ENCODE measurements around the gene RASA3.

RASA3 gene

DNA sequence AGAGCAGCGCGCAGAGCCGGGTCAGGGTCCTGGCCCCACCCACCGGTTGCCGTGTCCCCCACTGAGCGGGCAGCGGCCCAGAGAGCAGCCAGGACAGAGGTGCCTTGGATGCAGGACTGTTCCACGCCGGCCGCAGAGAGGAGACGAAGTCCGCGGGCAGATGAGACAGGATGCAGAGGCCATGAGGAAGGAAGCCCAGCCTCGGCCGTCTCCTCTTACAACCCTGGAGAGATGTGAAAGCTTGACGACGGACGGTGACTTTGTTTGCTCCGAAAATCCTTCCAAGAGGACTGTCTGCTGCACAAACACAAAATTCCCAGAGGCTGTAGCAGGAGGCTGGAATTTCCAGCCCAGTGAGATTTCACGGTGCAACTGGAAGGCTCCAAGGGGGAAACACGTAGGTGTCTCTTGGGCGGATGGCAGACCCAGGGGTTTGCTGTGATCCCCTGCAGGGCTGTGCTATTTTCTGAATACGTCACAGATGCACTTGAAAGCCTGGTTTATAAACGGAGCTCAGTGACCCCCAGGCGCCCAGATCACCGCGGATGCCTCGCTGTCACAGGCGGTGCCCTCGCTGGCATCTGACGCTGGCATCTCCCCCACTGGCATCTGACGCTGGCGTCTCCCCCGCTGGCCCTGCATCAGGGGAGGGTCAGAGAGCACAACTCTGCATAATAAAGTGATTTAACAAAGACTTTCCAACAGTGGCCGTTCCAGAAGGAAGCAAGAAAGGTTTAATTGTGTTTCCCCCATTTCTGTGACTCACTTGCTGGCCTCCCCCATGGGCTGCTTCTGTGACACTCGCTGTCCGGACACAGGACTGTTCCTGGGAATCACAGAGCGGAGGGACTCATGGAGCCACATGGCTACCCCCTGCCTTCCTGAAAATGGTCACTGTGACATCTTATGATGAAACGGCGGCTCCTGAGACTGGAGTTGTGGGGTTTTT is 96.6 kb downstream of the RASA3 start:
- no peaks in the 10 kb centered on the region for H3K27me3 ChIP-seq (ENCODE audit: insufficient read depth, low read length)
- peaks cover 5% of the 10 kb centered on the region for H3K36me3 ChIP-seq (ENCODE audit: insufficient read depth, low read length)
- H2AFZ ChIP-seq (ENCODE audit: low read depth, low read length): no peak overlapping the region
- H3K9me3 ChIP-seq (ENCODE audit: low read length): peaks cover 6% of the 10 kb centered on the region
- peaks cover 43% of the 10 kb centered on the region for H3K4me1 ChIP-seq (ENCODE audit: insufficient read depth, low read length)
- H3K4me3 ChIP-seq (ENCODE audit: low read length): no peak overlapping the region

DNA sequence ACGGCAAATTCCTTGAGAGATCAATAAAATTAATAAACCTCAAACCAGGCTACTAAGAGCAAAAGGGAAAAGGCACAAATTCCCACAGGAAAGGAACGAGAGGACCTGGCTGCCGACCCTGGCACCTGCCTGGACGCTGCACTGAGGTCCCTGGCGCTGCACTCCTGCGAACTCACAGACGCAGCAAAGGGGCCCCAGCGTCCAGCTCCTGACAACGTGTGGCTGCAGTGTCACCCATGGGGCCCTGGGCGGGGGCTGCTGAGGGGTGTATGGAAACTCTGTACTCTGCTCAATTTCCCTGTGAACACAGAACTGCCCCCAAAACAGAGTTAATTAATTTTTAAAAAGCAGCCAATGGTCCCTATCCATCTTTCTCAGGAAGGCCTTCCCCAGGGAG is 97.2 kb downstream of the RASA3 start:
- Histone ChIP-seq H3K4me3 (ENCODE audit: low read length) (no peak overlapping the region), H3K27me3 (ENCODE audit: insufficient read depth, low read length) (no peaks in the 10 kb centered on the region), H3K9me3 (ENCODE audit: low read length) (peaks cover 8% of the 10 kb centered on the region), H3K4me1 (ENCODE audit: insufficient read depth, low read length) (peaks cover 43% of the 10 kb centered on the region), H3K36me3 (ENCODE audit: insufficient read depth, low read length) (peaks cover 8% of the 10 kb centered on the region), H2AFZ (ENCODE audit: low read depth, low read length) (no peak overlapping the region)

DNA sequence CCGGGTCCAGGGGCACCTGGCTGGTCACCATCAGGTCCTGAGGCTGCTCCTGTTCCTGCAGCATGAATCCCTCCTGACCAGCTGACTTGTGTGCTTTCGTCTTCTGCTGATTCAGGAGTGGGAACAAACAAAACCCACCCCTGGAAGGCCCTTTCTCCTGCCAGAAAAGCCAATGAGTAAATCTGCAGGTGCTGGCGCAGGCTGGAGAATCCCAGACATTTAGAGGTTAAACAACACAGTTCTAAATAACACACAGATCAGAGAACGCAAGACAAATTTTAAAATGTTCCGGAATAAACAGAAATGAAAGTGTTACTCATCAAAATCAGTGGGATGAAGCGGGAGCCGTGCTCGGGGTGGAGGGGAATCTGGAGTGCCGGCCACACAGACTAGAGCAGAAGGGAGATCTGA is 97.9 kb downstream of the RASA3 start:
- Histone ChIP-seq H3K4me3 (ENCODE audit: low read length) (no peak overlapping the region), H2AFZ (ENCODE audit: low read depth, low read length) (no peak overlapping the region), H3K4me1 (ENCODE audit: insufficient read depth, low read length) (peaks cover 43% of the 10 kb centered on the region), H3K27me3 (ENCODE audit: insufficient read depth, low read length) (no peaks in the 10 kb centered on the region), H3K36me3 (ENCODE audit: insufficient read depth, low read length) (peaks cover 8% of the 10 kb centered on the region), H3K9me3 (ENCODE audit: low read length) (peaks cover 10% of the 10 kb centered on the region)

DNA sequence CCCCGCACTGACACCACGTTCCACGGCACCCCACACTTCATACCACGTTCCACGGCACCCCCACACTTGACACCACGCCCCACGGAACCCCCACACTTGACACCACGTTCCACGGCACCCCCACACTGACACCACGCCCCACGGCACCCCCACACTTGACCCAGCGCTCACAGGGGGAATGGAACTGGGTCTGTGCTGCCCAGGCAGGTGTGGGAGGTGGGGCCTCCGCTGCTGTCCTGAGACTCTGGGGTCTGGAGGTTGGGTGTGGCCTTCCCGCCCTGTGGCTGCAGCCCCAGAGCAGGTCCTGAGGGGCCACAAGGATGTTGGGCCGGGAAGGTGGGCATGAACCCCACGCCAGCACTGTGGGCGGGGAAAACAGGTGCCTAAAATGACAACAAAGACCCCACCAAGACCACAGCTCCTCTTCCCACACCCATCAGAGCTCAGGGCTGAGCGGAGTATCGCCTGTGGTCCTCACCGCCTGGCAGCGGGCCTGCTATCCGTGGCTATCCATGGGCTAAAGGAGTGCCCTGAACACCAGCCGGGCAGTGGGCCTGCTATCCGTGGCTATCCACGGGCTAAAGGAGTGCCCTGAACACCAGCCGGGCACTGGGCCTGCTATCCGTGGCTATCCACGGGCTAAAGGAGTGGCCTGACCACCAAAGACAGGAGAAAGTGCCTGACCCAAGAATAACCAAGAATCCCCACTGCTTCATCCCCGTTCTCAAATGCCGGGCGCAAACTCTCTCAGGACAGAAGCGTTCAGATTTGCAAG is 98.7 kb downstream of the RASA3 start:
- Histone ChIP-seq H3K27me3 (ENCODE audit: insufficient read depth, low read length) (no peaks in the 10 kb centered on the region), H3K4me1 (ENCODE audit: insufficient read depth, low read length) (peaks cover 43% of the 10 kb centered on the region), H3K9me3 (ENCODE audit: low read length) (peaks cover 6% of the 10 kb centered on the region), H3K36me3 (ENCODE audit: insufficient read depth, low read length) (peaks cover 8% of the 10 kb centered on the region), H2AFZ (ENCODE audit: low read depth, low read length) (no peak overlapping the region), H3K4me3 (ENCODE audit: low read length) (no peak overlapping the region)

DNA sequence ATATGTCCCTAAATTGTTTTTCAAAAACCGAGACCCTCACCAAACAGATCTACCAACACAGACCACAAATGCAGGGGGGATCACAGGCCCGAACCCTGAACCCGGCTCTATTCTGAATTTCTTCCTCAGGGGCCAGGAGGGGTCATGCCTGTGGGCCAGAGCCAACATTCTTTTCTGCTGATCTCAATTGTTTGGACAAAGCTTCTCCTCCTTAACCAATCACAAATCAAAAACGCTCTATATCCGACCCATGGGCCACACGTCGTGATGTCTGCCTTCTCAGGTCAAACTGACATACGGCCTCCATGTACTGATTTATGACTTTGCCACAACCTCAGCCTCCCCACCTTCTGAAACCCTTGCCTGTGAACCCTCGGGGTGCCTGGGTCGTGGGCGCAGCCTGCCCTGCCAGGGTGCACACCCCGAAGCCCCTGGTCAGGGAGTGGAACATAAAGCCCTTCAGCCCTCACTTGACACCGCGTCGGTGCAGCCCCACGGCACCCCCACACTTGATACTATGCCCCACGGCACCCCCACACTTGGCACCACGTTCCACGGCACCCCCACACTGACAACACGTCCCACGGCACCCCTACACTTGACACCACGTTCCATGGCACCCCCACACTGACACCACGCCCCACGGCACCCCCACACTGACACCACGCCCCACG is 100.2 kb downstream of the RASA3 start:
- Histone ChIP-seq H3K9me3 (ENCODE audit: low read length) (peaks cover 6% of the 10 kb centered on the region), H3K4me3 (ENCODE audit: low read length) (no peak overlapping the region), H3K4me1 (ENCODE audit: insufficient read depth, low read length) (peaks cover 42% of the 10 kb centered on the region), H3K27me3 (ENCODE audit: insufficient read depth, low read length) (no peaks in the 10 kb centered on the region), H2AFZ (ENCODE audit: low read depth, low read length) (no peak overlapping the region), H3K36me3 (ENCODE audit: insufficient read depth, low read length) (peaks cover 12% of the 10 kb centered on the region)

DNA sequence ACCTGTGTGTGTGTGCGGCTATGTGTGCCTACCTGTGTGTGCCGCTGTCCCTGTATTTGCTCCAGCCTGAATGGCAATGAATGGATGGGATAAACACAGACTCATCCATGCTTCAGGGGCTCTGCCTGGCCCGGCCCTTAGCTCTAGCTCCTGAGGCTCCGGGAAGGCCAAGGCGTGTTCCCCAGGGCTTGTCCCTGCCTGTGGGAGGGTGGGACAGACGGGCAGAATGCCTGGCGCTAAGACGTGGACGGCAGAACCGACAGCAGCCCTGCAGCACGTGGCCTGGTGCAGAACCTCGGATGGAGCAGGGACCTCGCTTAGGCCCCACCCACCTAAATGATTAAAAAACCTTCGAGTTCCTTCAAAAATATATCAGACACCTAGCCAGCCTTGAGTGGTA is 100.8 kb downstream of the RASA3 start:
- H2AFZ ChIP-seq (ENCODE audit: low read depth, low read length): no peak overlapping the region

DNA sequence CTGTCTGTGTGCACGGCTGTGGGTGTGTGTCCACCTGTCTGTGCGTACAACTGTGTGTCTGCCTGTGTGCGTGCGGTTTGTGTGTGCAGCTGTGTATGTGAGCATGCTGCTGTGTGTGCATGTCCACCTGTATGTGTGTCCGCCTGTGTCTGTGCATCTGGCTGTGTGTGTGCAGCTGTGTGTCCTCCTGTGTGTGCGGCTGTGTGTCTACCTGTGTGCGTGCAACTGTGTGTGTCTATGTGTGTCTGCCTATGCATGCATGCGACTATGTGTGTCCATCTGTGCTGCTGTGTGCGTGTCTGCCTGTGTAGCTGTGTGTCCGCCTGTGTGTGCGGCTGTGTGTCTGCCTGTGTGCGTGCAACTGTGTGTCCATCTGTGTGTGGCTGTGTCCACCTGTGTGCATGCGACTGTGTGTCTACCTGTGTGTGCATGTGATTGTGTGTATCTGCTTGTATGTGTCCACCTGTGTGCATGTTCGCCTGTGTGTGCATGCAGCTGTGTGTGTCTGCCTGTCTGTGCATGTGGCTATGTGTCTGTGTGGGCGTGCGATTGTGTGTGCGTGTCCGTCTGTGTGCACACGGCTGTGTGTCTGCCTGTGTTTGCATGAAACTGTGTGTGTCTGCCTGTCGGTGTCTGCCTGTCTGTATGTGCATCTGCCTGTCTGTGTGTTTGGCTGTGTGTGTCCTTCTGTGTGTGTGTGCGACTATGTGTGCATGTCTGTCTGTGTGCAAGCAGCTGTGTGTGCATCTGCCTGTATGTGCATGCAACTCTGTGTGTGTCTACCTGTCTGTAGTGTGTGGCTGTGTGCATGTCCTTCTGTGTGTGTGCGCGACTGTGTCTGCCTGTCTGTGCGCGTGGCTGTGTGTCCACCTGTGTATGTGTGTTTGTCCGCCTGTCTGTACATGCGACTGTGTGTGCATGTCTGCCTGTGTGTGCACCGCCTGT is 101.5 kb downstream of the RASA3 start:
- Histone ChIP-seq H3K4me1 (ENCODE audit: insufficient read depth, low read length) (peaks cover 40% of the 10 kb centered on the region), H3K27me3 (ENCODE audit: insufficient read depth, low read length) (no peaks in the 10 kb centered on the region), H3K4me3 (ENCODE audit: low read length) (no peak overlapping the region), H2AFZ (ENCODE audit: low read depth, low read length) (no peak overlapping the region), H3K36me3 (ENCODE audit: insufficient read depth, low read length) (peaks cover 14% of the 10 kb centered on the region), H3K9me3 (ENCODE audit: low read length) (peaks cover 6% of the 10 kb centered on the region)

More for the DNA sequence above, 100.8 kb downstream of the RASA3 start:
- H3K27me3 ChIP-seq (ENCODE audit: insufficient read depth, low read length): no peaks in the 10 kb centered on the region
- peaks cover 6% of the 10 kb centered on the region for H3K9me3 ChIP-seq (ENCODE audit: low read length)
- H3K4me1 ChIP-seq (ENCODE audit: insufficient read depth, low read length): peaks cover 38% of the 10 kb centered on the region
- H3K4me3 ChIP-seq (ENCODE audit: low read length): no peak overlapping the region
- peaks cover 14% of the 10 kb centered on the region for H3K36me3 ChIP-seq (ENCODE audit: insufficient read depth, low read length)

DNA sequence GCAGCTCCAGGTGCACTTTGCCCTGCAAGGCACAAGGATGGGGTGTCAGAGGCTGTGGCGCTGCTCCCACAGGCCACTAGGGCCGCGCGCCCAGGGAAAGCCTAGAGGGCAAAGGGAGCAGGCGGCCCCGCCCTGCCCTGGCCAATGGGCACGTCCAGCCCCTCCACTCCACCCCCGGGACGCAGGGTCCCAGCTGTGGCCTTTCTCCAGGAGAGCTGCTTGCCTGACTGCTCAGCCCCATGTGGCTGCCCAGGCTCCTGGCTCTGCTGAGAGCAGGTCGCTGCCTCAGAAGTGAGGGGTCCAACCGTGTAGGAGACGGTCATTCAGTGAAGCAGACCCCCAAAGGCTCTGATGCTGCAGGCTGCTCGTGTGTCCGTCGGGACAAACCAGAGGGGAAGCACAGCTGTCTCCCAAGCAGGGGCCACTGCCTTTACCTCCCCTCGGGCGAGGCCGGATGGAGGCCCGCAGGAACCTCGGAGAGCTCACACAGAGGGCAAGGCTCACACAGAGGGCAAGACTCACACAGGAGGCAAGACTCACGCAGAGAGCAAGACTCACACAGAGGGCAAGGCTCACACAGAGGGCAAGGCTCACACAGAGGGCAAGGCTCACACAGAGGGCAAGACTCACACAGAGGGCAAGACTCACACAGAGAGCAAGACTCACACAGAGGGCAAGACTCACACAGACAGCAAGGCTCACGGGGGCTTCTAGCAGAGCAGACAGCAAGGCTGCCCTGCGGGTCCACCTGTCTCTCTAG is 102.4 kb downstream of the RASA3 start:
- peaks cover 40% of the 10 kb centered on the region for H3K4me1 ChIP-seq (ENCODE audit: insufficient read depth, low read length)
- no peak overlapping the region for H3K4me3 ChIP-seq (ENCODE audit: low read length)
- H3K27me3 ChIP-seq (ENCODE audit: insufficient read depth, low read length): no peaks in the 10 kb centered on the region
- peaks cover 14% of the 10 kb centered on the region for H3K36me3 ChIP-seq (ENCODE audit: insufficient read depth, low read length)
- peaks cover 6% of the 10 kb centered on the region for H3K9me3 ChIP-seq (ENCODE audit: low read length)
- H2AFZ ChIP-seq (ENCODE audit: low read depth, low read length): no peak overlapping the region

DNA sequence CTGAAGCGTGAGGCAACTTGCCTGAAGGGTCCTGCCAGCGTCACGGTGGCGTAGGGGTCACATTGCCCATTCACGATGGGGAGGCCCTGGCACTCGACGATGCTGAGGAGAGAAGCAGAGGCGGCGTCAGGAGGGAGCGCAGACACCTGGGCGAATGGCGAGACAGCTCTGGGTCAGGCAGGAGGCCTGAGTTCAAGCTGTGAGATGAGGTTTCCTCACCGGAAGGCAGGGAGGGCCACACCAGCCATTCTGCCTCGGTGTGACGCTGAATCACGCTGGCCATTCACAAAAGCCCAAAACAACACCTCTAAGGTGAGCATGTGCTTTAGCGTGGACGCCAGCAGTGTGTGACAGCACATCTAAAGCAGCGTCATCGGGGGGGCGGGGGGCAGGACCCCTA is 104.6 kb downstream of the RASA3 start:
- Histone ChIP-seq H3K27me3 (ENCODE audit: insufficient read depth, low read length) (no peaks in the 10 kb centered on the region), H3K4me3 (ENCODE audit: low read length) (no peak overlapping the region), H3K9me3 (ENCODE audit: low read length) (peaks cover 6% of the 10 kb centered on the region), H3K4me1 (ENCODE audit: insufficient read depth, low read length) (peaks cover 30% of the 10 kb centered on the region), H3K36me3 (ENCODE audit: insufficient read depth, low read length) (peaks cover 23% of the 10 kb centered on the region), H2AFZ (ENCODE audit: low read depth, low read length) (no peak overlapping the region)

DNA sequence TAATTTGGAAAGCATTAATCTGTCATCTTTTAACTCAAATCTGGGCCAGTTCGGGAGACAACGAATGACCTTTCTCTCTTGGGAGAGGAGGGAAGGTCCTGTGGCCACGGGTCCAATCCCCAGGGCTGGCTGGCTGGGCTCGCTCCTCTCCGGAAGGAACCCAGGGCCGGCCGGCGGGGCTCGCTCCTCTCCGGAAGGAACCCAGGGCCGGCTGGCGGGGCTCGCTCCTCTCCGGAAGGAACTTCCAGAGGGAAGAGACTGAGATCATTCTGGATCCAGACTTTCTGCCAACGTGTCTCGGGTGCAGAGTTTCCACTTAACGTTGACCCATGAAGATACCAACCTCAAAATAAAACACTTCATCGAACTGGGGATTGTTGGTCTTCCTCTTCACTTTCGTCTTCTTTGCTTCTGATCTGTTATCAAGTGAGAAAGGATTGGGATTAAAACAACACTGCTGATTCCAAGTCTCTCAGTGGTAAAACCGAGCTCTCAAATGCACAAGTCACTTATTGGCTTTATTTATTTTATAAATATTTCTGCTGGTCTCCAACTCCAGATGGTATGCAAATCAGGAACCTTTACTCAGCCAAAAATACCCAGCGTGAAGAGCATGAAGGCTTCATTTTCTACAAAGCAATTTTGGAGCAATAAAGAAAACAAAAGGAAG is 105.2 kb downstream of the RASA3 start:
- H3K36me3 ChIP-seq (ENCODE audit: insufficient read depth, low read length): peaks cover 26% of the 10 kb centered on the region
- no peak overlapping the region for H3K4me3 ChIP-seq (ENCODE audit: low read length)

DNA sequence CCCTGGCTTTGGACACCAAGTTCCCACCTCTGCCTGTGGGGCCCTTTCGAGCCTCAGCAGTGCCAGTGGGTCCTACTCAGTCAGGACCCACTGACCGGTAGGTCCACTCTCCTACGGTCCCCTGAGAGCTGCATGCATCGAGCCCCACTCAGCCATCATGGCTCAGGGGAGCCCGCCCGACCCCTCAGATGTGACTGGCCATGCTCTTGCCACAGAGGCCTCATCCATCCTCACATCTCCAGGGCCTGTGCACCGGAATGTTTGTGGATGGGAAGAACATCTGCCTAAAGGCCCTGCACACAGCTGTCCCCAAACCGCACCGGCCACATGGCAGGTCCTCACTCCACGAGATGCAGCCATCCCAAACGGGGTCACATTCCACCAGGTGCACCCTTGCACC is 105.9 kb downstream of the RASA3 start:
- H2AFZ ChIP-seq (ENCODE audit: low read depth, low read length): no peak overlapping the region
- no peaks in the 10 kb centered on the region for H3K27me3 ChIP-seq (ENCODE audit: insufficient read depth, low read length)
- peaks cover 6% of the 10 kb centered on the region for H3K9me3 ChIP-seq (ENCODE audit: low read length)
- peaks cover 20% of the 10 kb centered on the region for H3K4me1 ChIP-seq (ENCODE audit: insufficient read depth, low read length)
- H3K36me3 ChIP-seq (ENCODE audit: insufficient read depth, low read length): peaks cover 31% of the 10 kb centered on the region
- H3K4me3 ChIP-seq (ENCODE audit: low read length): no peak overlapping the region

More for the DNA sequence above, 105.2 kb downstream of the RASA3 start:
- H2AFZ ChIP-seq (ENCODE audit: low read depth, low read length): no peak overlapping the region
- peaks cover 6% of the 10 kb centered on the region for H3K9me3 ChIP-seq (ENCODE audit: low read length)
- H3K27me3 ChIP-seq (ENCODE audit: insufficient read depth, low read length): no peaks in the 10 kb centered on the region
- H3K4me1 ChIP-seq (ENCODE audit: insufficient read depth, low read length): peaks cover 26% of the 10 kb centered on the region
